ENCODE measurements around the gene TEX30.
"Not testable (repeated sequence)": the region's sequence is repeated elsewhere in the genome, so short reads cannot be mapped to it uniquely, and the experiment has no call there.

Gene TEX30

DNA sequence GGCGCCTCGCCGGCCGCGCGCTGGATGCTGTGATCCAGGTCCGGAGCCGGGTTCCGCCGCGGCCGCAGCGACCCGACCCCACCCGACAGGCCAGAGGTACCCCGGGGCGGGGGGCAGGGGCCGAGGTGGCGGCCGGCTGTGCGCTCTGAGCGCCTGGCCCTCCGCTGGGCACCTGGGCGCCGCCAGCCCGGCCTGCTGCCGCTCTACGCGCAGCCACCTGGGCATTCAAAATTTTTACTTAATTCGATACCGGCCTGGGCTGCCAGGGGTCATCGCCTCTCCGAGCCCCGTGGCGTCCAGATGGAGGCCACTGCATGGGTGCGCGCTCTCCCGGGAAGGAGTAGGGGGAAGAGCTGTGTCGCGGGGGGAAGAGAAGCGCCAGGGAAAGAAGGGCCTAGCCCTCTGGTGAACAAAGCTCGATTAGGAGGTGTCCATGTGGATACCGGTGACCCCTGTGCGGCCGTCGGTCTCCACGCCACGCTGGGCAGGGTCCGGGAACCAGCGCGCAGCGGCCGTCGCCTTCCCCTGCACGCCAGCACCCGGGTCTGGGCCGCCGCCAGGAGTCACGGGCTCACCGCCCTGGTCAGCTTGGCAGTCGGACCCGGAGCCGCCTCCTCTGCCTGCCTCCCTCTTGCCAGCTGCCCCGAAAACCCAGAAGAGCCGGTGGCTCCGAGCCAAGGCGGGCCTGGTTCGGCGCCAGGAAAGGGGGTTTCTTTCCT lies 26.0 kb upstream of the TEX30 start:
- peak overlapping the region; percentile 32 for H3K9ac ChIP-seq (ENCODE audit: low read length)
- H3K27ac ChIP-seq (ENCODE audit: low read length): no peak overlapping the region
- no peaks in the 10 kb centered on the region for H3K36me3 ChIP-seq (ENCODE audit: control insufficient read depth, low read depth, low read length)
- peak overlapping the region; percentile 77 for H3K4me3 ChIP-seq (ENCODE audit: low read length)
- H3K9me3 ChIP-seq (ENCODE audit: control insufficient read depth, low read depth, low read length): no peaks in the 10 kb centered on the region
- H3K27me3 ChIP-seq (ENCODE audit: control insufficient read depth, insufficient read depth, low read length): peaks cover 28% of the 10 kb centered on the region
- H3K4me1 ChIP-seq (ENCODE audit: control insufficient read depth, low read depth, low read length): no peaks in the 10 kb centered on the region

DNA sequence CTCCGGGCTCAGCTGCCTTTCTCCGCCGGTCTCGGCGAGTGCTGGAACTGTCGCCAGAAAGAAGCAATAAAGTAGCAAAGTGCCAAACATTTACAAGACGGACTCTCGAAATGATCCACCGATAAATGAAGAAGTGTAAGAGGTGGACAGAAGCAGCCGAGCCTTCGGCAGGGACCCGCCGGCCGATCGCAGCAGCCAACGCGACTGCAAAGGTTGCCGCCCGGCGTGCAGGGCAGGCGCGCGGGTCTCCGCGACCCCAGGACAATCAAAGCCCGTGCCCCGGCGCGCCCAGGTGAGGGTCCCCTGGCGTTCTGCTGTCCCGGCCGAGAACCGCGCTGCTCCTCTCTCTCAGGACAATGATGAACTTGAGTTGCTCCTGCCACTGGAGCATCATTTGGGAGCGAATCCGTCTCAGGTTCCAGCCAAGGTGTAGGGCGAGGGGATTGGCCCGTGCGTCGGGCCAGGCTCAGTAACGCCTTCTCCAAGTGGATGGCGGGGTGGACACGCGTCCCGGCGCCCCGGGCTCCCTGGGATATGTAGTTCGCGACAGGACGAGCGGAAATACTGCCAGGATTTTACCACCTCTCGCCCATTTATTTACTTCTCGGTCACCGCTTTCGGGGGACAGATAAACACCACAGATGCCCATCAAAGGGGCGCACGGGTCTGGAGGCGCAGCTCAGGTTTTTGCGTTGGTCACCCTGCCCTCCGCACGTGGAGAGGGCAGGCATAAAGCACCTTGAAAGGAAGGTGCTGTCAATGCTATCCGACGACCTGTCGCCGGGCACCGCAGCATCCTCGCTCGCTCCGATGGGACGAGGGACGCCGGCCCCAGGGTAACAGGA lies 25.2 kb upstream of the TEX30 start, which contains the start of the genes BIVM and POGLUT2:
Gene BIVM (plus strand): TSS at position 539 of the 845 bp plus-strand sequence. CDS start 8,149 bp downstream, outside the sequence.
Gene POGLUT2 (minus strand): TSS at position 396 of the 845 bp plus-strand sequence. CDS start 306 bp downstream, at position 90.
- Histone ChIP-seq H3K9me3 (ENCODE audit: control insufficient read depth, low read depth, low read length) (no peaks in the 10 kb centered on the region), H3K9ac (ENCODE audit: low read length) (peak within 1 kb of the TSS; percentile 32), H3K27ac (ENCODE audit: low read length) (no peak within 1 kb of the TSS), H3K4me1 (ENCODE audit: control insufficient read depth, low read depth, low read length) (no peaks in the 10 kb centered on the region), H3K4me3 (ENCODE audit: low read length) (peak within 1 kb of the TSS; percentile 77), H3K36me3 (ENCODE audit: control insufficient read depth, low read depth, low read length) (no peaks in the 10 kb centered on the region), H3K27me3 (ENCODE audit: control insufficient read depth, insufficient read depth, low read length) (peaks cover 28% of the 10 kb centered on the region)

GRCh38 chr13:102793611-102794355 lies 20.2 kb upstream of the TEX30 start:
- Histone ChIP-seq H3K27me3 (ENCODE audit: control insufficient read depth, insufficient read depth, low read length) (peaks cover 11% of the 10 kb centered on the region), H3K4me3 (ENCODE audit: low read length) (no peak overlapping the region), H3K4me1 (ENCODE audit: control insufficient read depth, low read depth, low read length) (peaks cover 7% of the 10 kb centered on the region), H3K9ac (ENCODE audit: low read length) (no peak overlapping the region), H3K9me3 (ENCODE audit: control insufficient read depth, low read depth, low read length) (no peaks in the 10 kb centered on the region), H3K36me3 (ENCODE audit: control insufficient read depth, low read depth, low read length) (peaks cover 20% of the 10 kb centered on the region), H3K27ac (ENCODE audit: low read length) (no peak overlapping the region)

- peaks cover 25% of the 10 kb centered on the region for H3K36me3 ChIP-seq (ENCODE audit: control insufficient read depth, low read depth, low read length)
- H3K4me1 ChIP-seq (ENCODE audit: control insufficient read depth, low read depth, low read length): peaks cover 7% of the 10 kb centered on the region
- no peak overlapping the region for H3K4me3 ChIP-seq (ENCODE audit: low read length)
- H3K9me3 ChIP-seq (ENCODE audit: control insufficient read depth, low read depth, low read length): no peaks in the 10 kb centered on the region
- H3K27ac ChIP-seq (ENCODE audit: low read length): no peak overlapping the region
- no peak overlapping the region for H3K9ac ChIP-seq (ENCODE audit: low read length)
- peaks cover under 1% of the 10 kb centered on the region for H3K27me3 ChIP-seq (ENCODE audit: control insufficient read depth, insufficient read depth, low read length)
Observed at GRCh38 chr13:102792396-102792795, 18.8 kb upstream of the TEX30 start.

DNA sequence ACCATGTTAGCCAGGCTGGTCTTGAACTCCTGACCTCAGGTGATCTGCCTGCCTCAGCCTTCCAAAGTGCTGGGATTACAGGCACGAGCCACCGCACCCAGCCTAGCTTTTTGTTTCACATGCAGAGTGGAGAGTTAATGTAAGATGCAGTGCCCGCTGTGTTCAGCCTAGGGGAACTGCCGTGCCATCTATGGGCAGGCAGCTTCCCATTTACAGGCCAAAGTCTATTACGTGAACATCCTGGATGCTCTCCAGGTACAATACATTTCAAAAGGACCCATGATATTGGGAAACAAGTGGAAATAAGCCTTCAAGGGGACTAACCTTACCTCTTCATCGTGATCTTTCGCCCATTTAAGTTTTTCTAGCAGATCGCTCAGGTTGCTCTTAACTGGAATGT lies 15.1 kb upstream of the TEX30 start:
- no peaks in the 10 kb centered on the region for H3K27me3 ChIP-seq (ENCODE audit: control insufficient read depth, insufficient read depth, low read length)
- no peak overlapping the region for H3K4me3 ChIP-seq (ENCODE audit: low read length)
- H3K9me3 ChIP-seq (ENCODE audit: control insufficient read depth, low read depth, low read length): no peaks in the 10 kb centered on the region
- no peak overlapping the region for H3K27ac ChIP-seq (ENCODE audit: low read length)
- peaks cover 6% of the 10 kb centered on the region for H3K4me1 ChIP-seq (ENCODE audit: control insufficient read depth, low read depth, low read length)
- H3K36me3 ChIP-seq (ENCODE audit: control insufficient read depth, low read depth, low read length): peaks cover 31% of the 10 kb centered on the region
- H3K9ac ChIP-seq (ENCODE audit: low read length): no peak overlapping the region

GRCh38 chr13:102784483-102784882 lies 10.9 kb upstream of the TEX30 start:
- no peak overlapping the region for H3K9ac ChIP-seq (ENCODE audit: low read length)
- no peaks in the 10 kb centered on the region for H3K4me1 ChIP-seq (ENCODE audit: control insufficient read depth, low read depth, low read length)
- peaks cover 3% of the 10 kb centered on the region for H3K9me3 ChIP-seq (ENCODE audit: control insufficient read depth, low read depth, low read length)
- H3K36me3 ChIP-seq (ENCODE audit: control insufficient read depth, low read depth, low read length): peaks cover 18% of the 10 kb centered on the region
- no peak overlapping the region for H3K4me3 ChIP-seq (ENCODE audit: low read length)
- H3K27me3 ChIP-seq (ENCODE audit: control insufficient read depth, insufficient read depth, low read length): no peaks in the 10 kb centered on the region
- H3K27ac ChIP-seq (ENCODE audit: low read length): no peak overlapping the region

- Histone ChIP-seq H3K9me3 (ENCODE audit: control insufficient read depth, low read depth, low read length) (peaks cover 3% of the 10 kb centered on the region), H3K27me3 (ENCODE audit: control insufficient read depth, insufficient read depth, low read length) (no peaks in the 10 kb centered on the region), H3K36me3 (ENCODE audit: control insufficient read depth, low read depth, low read length) (peaks cover 6% of the 10 kb centered on the region), H3K9ac (ENCODE audit: low read length) (no peak overlapping the region), H3K27ac (ENCODE audit: low read length) (no peak overlapping the region), H3K4me3 (ENCODE audit: low read length) (no peak overlapping the region), H3K4me1 (ENCODE audit: control insufficient read depth, low read depth, low read length) (no peaks in the 10 kb centered on the region)
Observed at GRCh38 chr13:102781591-102781990, 8.0 kb upstream of the TEX30 start.

GRCh38 chr13:102780656-102781055 lies 7.1 kb upstream of the TEX30 start:
- H3K4me3 ChIP-seq (ENCODE audit: low read length); H3K36me3 ChIP-seq (ENCODE audit: control insufficient read depth, low read depth, low read length); H3K27me3 ChIP-seq (ENCODE audit: control insufficient read depth, insufficient read depth, low read length); H3K9me3 ChIP-seq (ENCODE audit: control insufficient read depth, low read depth, low read length); H3K9ac ChIP-seq (ENCODE audit: low read length); H3K4me1 ChIP-seq (ENCODE audit: control insufficient read depth, low read depth, low read length); H3K27ac ChIP-seq (ENCODE audit: low read length): not testable (repeated sequence)

DNA sequence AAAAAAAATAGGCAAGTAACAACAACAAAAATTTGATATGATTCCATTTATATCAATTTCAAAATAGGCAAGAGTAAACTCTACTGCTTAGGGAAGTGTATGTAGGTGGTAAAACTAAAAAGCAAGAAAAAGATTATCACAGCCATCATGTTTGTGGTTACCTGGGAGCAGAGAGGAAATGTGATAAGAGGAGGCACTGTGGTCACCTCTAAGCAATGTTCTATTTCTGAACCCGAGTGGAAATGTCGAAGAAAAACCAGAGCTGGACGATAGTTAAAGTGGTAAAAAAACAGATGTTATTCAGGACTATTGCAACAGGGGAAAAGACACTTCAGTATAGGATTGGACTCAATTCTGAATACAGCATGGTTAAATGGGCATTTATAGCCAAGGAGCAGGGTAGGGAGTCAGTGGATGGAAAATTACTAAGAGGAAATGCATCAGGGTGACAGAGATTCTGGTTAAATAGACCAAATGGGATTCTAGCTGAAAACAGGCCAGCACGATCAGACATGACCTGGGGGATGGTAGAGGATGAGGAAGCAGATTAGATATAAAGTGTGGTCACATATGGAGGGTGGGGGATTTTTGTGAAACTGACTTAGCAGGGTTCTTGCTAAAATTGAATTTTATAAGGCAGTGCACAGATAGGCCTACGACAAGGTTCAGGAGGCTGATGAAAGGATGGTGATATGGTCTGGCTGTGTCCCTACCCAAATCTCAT lies 6.0 kb upstream of the TEX30 start:
- H3K4me3 ChIP-seq (ENCODE audit: low read length): no peak overlapping the region
- H3K4me1 ChIP-seq (ENCODE audit: control insufficient read depth, low read depth, low read length): no peaks in the 10 kb centered on the region
- H3K9me3 ChIP-seq (ENCODE audit: control insufficient read depth, low read depth, low read length): peaks cover 3% of the 10 kb centered on the region
- H3K9ac ChIP-seq (ENCODE audit: low read length): no peak overlapping the region
- peaks cover 4% of the 10 kb centered on the region for H3K27me3 ChIP-seq (ENCODE audit: control insufficient read depth, insufficient read depth, low read length)
- no peaks in the 10 kb centered on the region for H3K36me3 ChIP-seq (ENCODE audit: control insufficient read depth, low read depth, low read length)
- no peak overlapping the region for H3K27ac ChIP-seq (ENCODE audit: low read length)

DNA sequence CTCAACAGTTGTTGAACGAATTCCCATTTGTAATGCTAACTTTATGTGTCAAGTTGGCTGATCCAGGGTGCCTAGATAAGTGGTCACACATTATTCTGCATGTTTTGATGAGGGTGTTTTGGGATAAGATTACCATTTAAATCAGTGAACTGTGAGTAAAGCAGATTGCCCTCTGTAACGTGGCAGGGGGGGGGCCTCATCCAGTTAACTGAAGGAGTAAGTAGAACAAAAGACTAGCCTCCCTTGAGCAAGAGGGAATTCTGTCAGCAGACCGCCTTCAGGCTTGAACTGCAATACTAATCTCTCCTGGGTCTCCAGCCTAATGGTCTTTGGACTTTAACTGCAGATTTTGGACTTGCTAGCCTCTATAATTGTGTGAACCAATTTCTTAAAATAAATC lies 4.2 kb upstream of the TEX30 start:
- Histone ChIP-seq H3K9me3 (ENCODE audit: control insufficient read depth, low read depth, low read length) (peaks cover 3% of the 10 kb centered on the region), H3K4me1 (ENCODE audit: control insufficient read depth, low read depth, low read length) (no peaks in the 10 kb centered on the region), H3K9ac (ENCODE audit: low read length) (no peak overlapping the region), H3K27me3 (ENCODE audit: control insufficient read depth, insufficient read depth, low read length) (peaks cover 16% of the 10 kb centered on the region), H3K4me3 (ENCODE audit: low read length) (no peak overlapping the region), H3K27ac (ENCODE audit: low read length) (no peak overlapping the region), H3K36me3 (ENCODE audit: control insufficient read depth, low read depth, low read length) (no peaks in the 10 kb centered on the region)

GRCh38 chr13:102776271-102776670 lies 2.7 kb upstream of the TEX30 start:
- Histone ChIP-seq H3K36me3 (ENCODE audit: control insufficient read depth, low read depth, low read length) (no peaks in the 10 kb centered on the region), H3K27me3 (ENCODE audit: control insufficient read depth, insufficient read depth, low read length) (peaks cover 23% of the 10 kb centered on the region), H3K4me1 (ENCODE audit: control insufficient read depth, low read depth, low read length) (no peaks in the 10 kb centered on the region), H3K9ac (ENCODE audit: low read length) (no peak overlapping the region), H3K27ac (ENCODE audit: low read length) (no peak overlapping the region), H3K4me3 (ENCODE audit: low read length) (no peak overlapping the region), H3K9me3 (ENCODE audit: control insufficient read depth, low read depth, low read length) (no peaks in the 10 kb centered on the region)
